HepG2 (cell line): ENCODE results near the gene C11orf86. TPM values are rescaled to one million over a fixed set of nuclear protein-coding genes. Genes with fewer than 3 reads are reported as not detected.

Source experiments
- ATAC-seq: fragments of 200-7000 bp; cut with Tn5 transposase; 3 replicates; pipeline ENCODE4 v1.9.1; 2020; ENCODE audit warnings: mild to moderate bottlenecking, moderate library complexity
- BruUV-seq: library from RNA; stranded (reverse); fragments of 400-500 nt; replicated peaks from 2 replicates; lab custom pipeline; 2021; lab: Mats Ljungman, UMichigan
- CTCF ChIA-PET: fragments of 300-600 bp; formaldehyde crosslinking; extraction: SDS; loops from one replicate; lab custom pipeline; 2021; ENCODE audit warnings: low total read pairs, inconsistent platforms, low intra/inter-chr PET ratio; lab: Yijun Ruan, JAX
- POLR2A ChIA-PET: fragments of 350-600 bp; sonication (Branson Sonifier 250); formaldehyde crosslinking; loops from one replicate; lab custom pipeline; 2020; ENCODE audit warnings: antibody characterized with exemption, inconsistent platforms; lab: Yijun Ruan, JAX
- DNase-seq: peaks from one replicate; pipeline ENCODE4 v3.0.0-alpha.2; 2015; ENCODE audit warnings: low spot score
- FAIRE-seq: peaks from 3 replicates; lab custom pipeline; 2011; peaks lifted over from hg19 to GRCh38; lab: Jason Lieb, UNC
- H2AFZ ChIP-seq: one replicate; pipeline ENCODE4 v1.6.1; 2011; ENCODE audit warnings: low read length, inconsistent platforms
- H3K27ac ChIP-seq: fragments of 300-600 bp; 3 replicates; pipeline ENCODE4 v1.8.0; 2011; ENCODE audit warnings: mixed run types, mild to moderate bottlenecking, mixed read lengths, low read length, inconsistent platforms; ENCODE audit not compliant: insufficient read depth; ENCODE audit errors: extremely low read length
- H3K27me3 ChIP-seq, 2 experiments: fragments of 200-600 bp in 1 of 2; 2 replicates in 1 of 2; 3 replicates in 1 of 2; pipeline versions ENCODE4 v1.6.0 to v1.8.0; 2011; ENCODE audit warnings: low read length in 2 of 2, mild to moderate bottlenecking in 2 of 2, moderate library complexity in 2 of 2, inconsistent platforms in 1 of 2; ENCODE audit not compliant: insufficient read depth in 2 of 2, control insufficient read depth in 1 of 2
- H3K36me3 ChIP-seq, 2 experiments: fragments of 200-600 bp in 1 of 2; replicated peaks in 1 of 2; 2 replicates in 1 of 2; 3 replicates in 1 of 2; pipeline versions ENCODE4 v1.5.1 to v1.8.0; 2011; ENCODE audit warnings: low read length in 2 of 2, inconsistent platforms in 1 of 2; ENCODE audit not compliant: insufficient read depth in 2 of 2, control insufficient read depth in 1 of 2
- H3K4me1 ChIP-seq: 2 replicates; pipeline ENCODE4 v1.5.1; 2012; ENCODE audit warnings: low read length, inconsistent platforms; ENCODE audit not compliant: insufficient read depth
- H3K4me2 ChIP-seq: 2 replicates; pipeline ENCODE4 v1.6.0; 2011; ENCODE audit warnings: low read depth, low read length, inconsistent platforms
- H3K4me3 ChIP-seq, 3 experiments: fragments of 200-600 bp in 1 of 3; sonication (generic), shearing (Covaris generic) in 1 of 3; replicated peaks in 1 of 3; 2 replicates each; pipeline ENCODE4 v1.5.1; 2011 to 2016; ENCODE audit warnings: low read length in 3 of 3, inconsistent platforms in 2 of 3, low read depth in 2 of 3, mild to moderate bottlenecking in 2 of 3, control low read depth in 1 of 3, mixed read lengths in 1 of 3; ENCODE audit not compliant: insufficient read depth in 1 of 3
- H3K79me2 ChIP-seq: one replicate; pipeline ENCODE4 v1.6.1; 2011; ENCODE audit warnings: low read length, inconsistent platforms; ENCODE audit not compliant: insufficient read depth
- H3K9ac ChIP-seq: 2 replicates; pipeline ENCODE4 v1.6.0; 2011; ENCODE audit warnings: mild to moderate bottlenecking, low read depth, low read length, inconsistent platforms; ENCODE audit not compliant: insufficient read depth
- H3K9me3 ChIP-seq: 2 replicates; pipeline ENCODE4 v1.5.1; 2012; ENCODE audit warnings: mild to moderate bottlenecking, low read length
- H4K20me1 ChIP-seq: 2 replicates; pipeline ENCODE4 v1.6.0; 2011; ENCODE audit warnings: inconsistent platforms, mild to moderate bottlenecking, low read length, moderate library complexity; ENCODE audit not compliant: insufficient read depth
- ARHGAP35 ChIP-seq: sonication (generic); formaldehyde crosslinking; IDR thresholded peaks from 2 replicates; pipeline ENCODE4 v1.9.0; 2022; ENCODE audit warnings: mild to moderate bottlenecking, inconsistent platforms, moderate library complexity, missing genetic modification reagents, borderline replicate concordance
- ATF4 ChIP-seq, 2 experiments: fragments of 450-650 bp in 1 of 2; sonication (generic) in 1 of 2; formaldehyde crosslinking; IDR thresholded peaks; 2 replicates each; pipeline versions ENCODE4 v1.5.0 to v1.8.0; 2020 to 2022; ENCODE audit warnings: mild to moderate bottlenecking in 1 of 2, missing genetic modification reagents in 1 of 2
- HOXA3 ChIP-seq: sonication (generic); formaldehyde crosslinking; IDR thresholded peaks from 2 replicates; pipeline ENCODE4 v1.5.0; 2020; ENCODE audit warnings: missing genetic modification reagents
- LBX2 ChIP-seq: sonication (generic); formaldehyde crosslinking; IDR thresholded peaks from 2 replicates; pipeline ENCODE4 v1.5.0; 2020; ENCODE audit warnings: missing genetic modification reagents, mild to moderate bottlenecking, borderline replicate concordance
- MXI1 ChIP-seq: IDR thresholded peaks from 3 replicates; pipeline ENCODE4 v1.6.1; 2012; ENCODE audit warnings: low read depth, low read length, inconsistent platforms, borderline replicate concordance
- RNF2 ChIP-seq: fragments of 450-650 bp; conservative IDR thresholded peaks from 2 replicates; pipeline ENCODE4 v1.6.1; 2016; ENCODE audit warnings: low read depth
- SRSF1 ChIP-seq: fragments of 200-400 bp; formaldehyde crosslinking; optimal IDR thresholded peaks from 2 replicates; pipeline ENCODE3; 2017; ENCODE audit warnings: mild to moderate bottlenecking, low read depth, low read length, moderate library complexity
- SYNCRIP ChIP-seq: fragments of 200-400 bp; formaldehyde crosslinking; IDR thresholded peaks from 2 replicates; pipeline ENCODE4 v1.6.1; 2018; ENCODE audit warnings: mild to moderate bottlenecking, low read depth, low read length; ENCODE audit not compliant: insufficient read depth
- ZFP62 ChIP-seq: sonication (generic); formaldehyde crosslinking; IDR thresholded peaks from 2 replicates; pipeline ENCODE4 v1.4.0; 2020; ENCODE audit warnings: missing genetic modification reagents
- ZHX2 ChIP-seq, 2 experiments: sonication (generic) in 1 of 2; formaldehyde crosslinking in 1 of 2; IDR thresholded peaks; 2 replicates each; pipeline versions ENCODE4 v1.6.1 to v1.9.0; 2014 to 2022; ENCODE audit warnings: antibody characterized with exemption in 1 of 2, borderline replicate concordance in 1 of 2, inconsistent platforms in 1 of 2, low read depth in 1 of 2, missing genetic modification reagents in 1 of 2
- ZNF33B ChIP-seq: sonication (generic); formaldehyde crosslinking; IDR thresholded peaks from 2 replicates; pipeline ENCODE4 v1.5.1; 2020; ENCODE audit warnings: mild to moderate bottlenecking, missing genetic modification reagents
- WGBS: methylation state at CpG from one replicate; pipeline ENCODE4 v1.1.6; 2017; ENCODE audit warnings: low lambda C conversion rate; 5-methylcytosine and 5-hydroxymethylcytosine counted together
- in situ Hi-C: cut with HindIII; loops from 2 replicates; pipeline ENCODE4 v1.10.0; 2017; ENCODE audit warnings: low pct_unique_long_range_greater_than_20kb; ENCODE audit not compliant: extremely low pct_ligation_motif_present
- intact Hi-C: fragments of 100-400 bp; cut with micrococcal nuclease; formaldehyde crosslinking; loops from one replicate; pipeline ENCODE4 v1.10.0; 2022; ENCODE audit not compliant: unreplicated experiment
- polyA plus RNA-seq, 8 experiments: library from polyadenylated mRNA; depleted of rRNA in 3 of 8; stranded (reverse) in 7 of 8; unstranded in 1 of 8; fragments of >200 nt; fragmentation: Illumina TruSeq in 4 of 8; extraction: Trizol in 4 of 8; gene quantifications; 2 replicates each; pipeline versions ENCODE4 v1.2.1 to v1.2.3, GENCODE V29; 2011 to 2016; ENCODE audit warnings: low read depth in 4 of 8, missing spikeins in 1 of 8, mixed read lengths in 1 of 8; ENCODE audit not compliant: insufficient read depth in 1 of 8
- total RNA-seq, 5 experiments: library from RNA; depleted of rRNA; stranded (reverse); fragments of >200 nt; fragmentation: Illumina TruSeq; extraction: Trizol; gene quantifications; 2 replicates each; pipeline ENCODE4 v1.2.3, GENCODE V29; 2016; ENCODE audit warnings: low read depth in 1 of 5

C11orf86 gene
- total and polyA plus RNA-seq, 2 of the 13 experiments (the other 11 are each of a cell fraction or from before 2014, with no cell fraction given), result 0.11 to 0.18 TPM

GRCh38 chr11:66950112-66950535, 25.0 kb upstream of the C11orf86 start:
- H3K9me3 ChIP-seq, result no peaks in the 10 kb centered on the region
- 55% methylated on average over 8 of the region's 8 CpGs for WGBS
- peak overlapping the region; percentile 26 for H3K27ac ChIP-seq
- H3K4me2 ChIP-seq, result no peak overlapping the region
- no peaks in the 10 kb centered on the region for H3K27me3 ChIP-seq
- intact Hi-C loops, result no loop called here
- no peak overlapping the region for H3K9ac ChIP-seq
- ChIA-PET POLR2A (interaction anchor here (1.0 to 2.2 kb wide), 4 partner anchors 9 to 48 kb away, joined by 3 to 8 read pairs (median 6); partner anchors contain the start of gene PC), CTCF (no interaction called here)
- ATAC-seq (peak; percentile 71), FAIRE-seq (peak; percentile 51), DNase-seq (peak; percentile 87)
- H4K20me1 ChIP-seq, result no peaks in the 10 kb centered on the region
- H3K4me1 ChIP-seq, result peaks cover 26% of the 10 kb centered on the region
- in situ Hi-C loops, result no loop called here
- no peaks in the 10 kb centered on the region for H3K79me2 ChIP-seq
- H2AFZ ChIP-seq, result no peak overlapping the region
- BruUV-seq, result no TSS peak
- no peak overlapping the region for H3K4me3 ChIP-seq
- H3K36me3 ChIP-seq, result peaks cover 0 to 2% of the 10 kb centered on the region in 2 experiments; a peak in 2 of 5 replicates
- TF ChIP-seq ZFP62 (CRISPR knock-in tag) (no peak), MXI1 (peak; percentile 50; the same call in 1 of the 3 replicates), SRSF1 (no peak), ZHX2 (IDR thresholded peaks at IDR 0.05; ENCODE audit: low read depth) (peak; percentile 83), ZHX2 (CRISPR knock-in tag; IDR thresholded peaks at IDR 0.05; ENCODE audit: borderline replicate concordance) (no peak), RNF2 (no peak), LBX2 (CRISPR knock-in tag) (no peak), ZNF33B (no peak), HOXA3 (CRISPR knock-in tag) (peak; percentile 83), SYNCRIP (no peak), ATF4 (CRISPR knock-in tag; IDR thresholded peaks at IDR 0.05) (peak in 1 of 2 experiments; percentile 78; a peak in 2 of 4 replicates), ARHGAP35 (CRISPR knock-in tag) (no peak)
